ENCODE measurements around the gene SPOCK3. TPM values are rescaled to one million over a fixed set of nuclear protein-coding genes. Genes with fewer than 3 reads are reported as not detected.

Gene SPOCK3
- total RNA-seq, 4 donors from 2014 or later, result 0.16 to 0.58 (median 0.36) TPM; not detected in 1

DNA sequence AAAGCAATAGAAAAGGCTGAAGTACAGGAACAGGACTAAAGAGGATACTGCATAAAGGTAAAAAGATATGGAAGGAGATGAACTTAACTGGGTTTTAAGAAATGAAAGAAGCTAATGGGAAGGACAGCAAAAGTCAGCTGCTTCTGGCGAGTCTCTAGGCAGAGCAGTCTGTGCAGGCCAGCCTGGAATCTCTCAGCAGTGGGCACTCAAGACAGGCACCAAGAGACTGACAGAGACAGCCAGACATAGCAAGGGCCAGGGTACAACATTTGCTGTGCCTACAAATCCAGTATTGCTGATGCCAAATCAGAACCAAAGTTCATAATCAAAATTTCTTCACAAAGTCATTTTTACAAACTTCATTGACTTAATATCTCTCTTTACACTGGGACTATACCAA, 62.4 kb downstream of the SPOCK3 start:
- DNase-seq (no peak), ATAC-seq (no peak)
- TF ChIP-seq POLR2A (IDR thresholded peaks at IDR 0.05), result no peak
- TF ChIP-seq, protein P1, sequence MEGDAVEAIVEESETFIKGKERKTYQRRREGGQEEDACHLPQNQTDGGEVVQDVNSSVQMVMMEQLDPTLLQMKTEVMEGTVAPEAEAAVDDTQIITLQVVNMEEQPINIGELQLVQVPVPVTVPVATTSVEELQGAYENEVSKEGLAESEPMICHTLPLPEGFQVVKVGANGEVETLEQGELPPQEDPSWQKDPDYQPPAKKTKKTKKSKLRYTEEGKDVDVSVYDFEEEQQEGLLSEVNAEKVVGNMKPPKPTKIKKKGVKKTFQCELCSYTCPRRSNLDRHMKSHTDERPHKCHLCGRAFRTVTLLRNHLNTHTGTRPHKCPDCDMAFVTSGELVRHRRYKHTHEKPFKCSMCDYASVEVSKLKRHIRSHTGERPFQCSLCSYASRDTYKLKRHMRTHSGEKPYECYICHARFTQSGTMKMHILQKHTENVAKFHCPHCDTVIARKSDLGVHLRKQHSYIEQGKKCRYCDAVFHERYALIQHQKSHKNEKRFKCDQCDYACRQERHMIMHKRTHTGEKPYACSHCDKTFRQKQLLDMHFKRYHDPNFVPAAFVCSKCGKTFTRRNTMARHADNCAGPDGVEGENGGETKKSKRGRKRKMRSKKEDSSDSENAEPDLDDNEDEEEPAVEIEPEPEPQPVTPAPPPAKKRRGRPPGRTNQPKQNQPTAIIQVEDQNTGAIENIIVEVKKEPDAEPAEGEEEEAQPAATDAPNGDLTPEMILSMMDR (IDR thresholded peaks at IDR 0.05 in 4 of 5, conservative IDR thresholded peaks at IDR 0.05 in 1 of 5), result no peak
- H3K4me1 ChIP-seq, result peaks cover 0 to 4% of the 10 kb centered on the region in 2 donors
- H3K27ac ChIP-seq, result no peak overlapping the region
- in situ Hi-C loops (cut with MboI; ENCODE audit: low sequenced_read_pairs in 4 of 4), result no loop called here
- no peaks in the 10 kb centered on the region for H3K27me3 ChIP-seq
- no peaks in the 10 kb centered on the region for H3K36me3 ChIP-seq
- intact Hi-C loops (cut with DNase I; ENCODE audit: low total_unique reads), result no loop called here
- H3K9me3 ChIP-seq, result no peaks in the 10 kb centered on the region
- H3K4me3 ChIP-seq, result no peak overlapping the region

DNA sequence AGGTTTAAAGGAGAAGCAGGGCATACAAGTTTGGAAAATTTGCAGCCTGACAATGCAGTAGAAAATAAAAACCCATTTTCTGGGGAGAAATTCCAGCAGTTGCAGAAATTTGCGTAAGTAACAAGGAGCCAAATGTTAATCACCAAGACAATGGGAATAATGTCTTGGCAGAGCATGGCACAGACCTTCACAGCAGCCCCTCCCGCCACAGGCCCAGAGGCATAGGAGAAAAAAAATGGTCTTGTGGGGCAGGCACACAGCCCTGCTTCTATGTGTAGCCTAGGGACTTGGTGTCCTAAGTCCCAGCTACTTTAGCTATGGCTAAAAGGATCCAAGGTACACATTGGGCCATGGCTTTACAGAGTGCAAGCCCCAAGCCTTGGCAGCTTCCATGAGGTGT, 65.7 kb downstream of the SPOCK3 start:
- no peak for DNase-seq
- Histone ChIP-seq H3K27ac (no peak overlapping the region), H3K4me3 (no peak overlapping the region), H3K27me3 (no peaks in the 10 kb centered on the region), H3K9me3 (no peaks in the 10 kb centered on the region), H3K36me3 (no peaks in the 10 kb centered on the region), H3K4me1 (no peaks in the 10 kb centered on the region)
- in situ Hi-C loops (cut with MboI; ENCODE audit: low sequenced_read_pairs in 4 of 4), result no loop called here
- TF ChIP-seq, protein P1 (IDR thresholded peaks at IDR 0.05 in 4 of 5, conservative IDR thresholded peaks at IDR 0.05 in 1 of 5), result no peak
- TF ChIP-seq POLR2A (IDR thresholded peaks at IDR 0.05), result no peak
- intact Hi-C loops (cut with DNase I; ENCODE audit: low total_unique reads), result no loop called here
- no peak for ATAC-seq

DNA sequence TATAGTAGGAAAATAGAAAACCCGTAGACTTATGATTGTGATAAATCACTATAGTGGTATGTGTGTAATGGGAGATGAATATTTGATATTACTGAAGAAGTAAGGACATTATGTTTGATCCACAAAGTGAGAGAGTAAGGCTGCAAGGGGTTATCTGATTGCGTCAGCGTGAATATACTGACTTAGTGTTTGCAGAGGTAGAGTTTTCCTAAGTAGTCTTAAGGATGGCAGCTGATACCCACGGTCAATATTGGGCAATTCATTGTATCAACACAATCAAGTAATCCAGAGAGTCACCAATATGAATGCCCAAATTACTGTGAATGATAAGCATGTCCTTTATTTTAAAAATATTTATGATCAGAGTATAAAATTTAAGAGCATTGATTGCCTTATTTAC, 83.7 kb downstream of the SPOCK3 start:
- H3K27ac ChIP-seq, result no peak overlapping the region
- no peaks in the 10 kb centered on the region for H3K4me1 ChIP-seq
- TF ChIP-seq, protein P1 (IDR thresholded peaks at IDR 0.05 in 4 of 5, conservative IDR thresholded peaks at IDR 0.05 in 1 of 5), result no peak
- TF ChIP-seq POLR2A (IDR thresholded peaks at IDR 0.05), result no peak
- DNase-seq, result no peak
- intact Hi-C loops (cut with DNase I; ENCODE audit: low total_unique reads), result no loop called here
- no peaks in the 10 kb centered on the region for H3K36me3 ChIP-seq
- H3K27me3 ChIP-seq, result no peaks in the 10 kb centered on the region
- ATAC-seq, result no peak
- in situ Hi-C loops (cut with MboI; ENCODE audit: low sequenced_read_pairs in 4 of 4), result no loop called here
- H3K9me3 ChIP-seq, result no peaks in the 10 kb centered on the region
- no peak overlapping the region for H3K4me3 ChIP-seq

DNA sequence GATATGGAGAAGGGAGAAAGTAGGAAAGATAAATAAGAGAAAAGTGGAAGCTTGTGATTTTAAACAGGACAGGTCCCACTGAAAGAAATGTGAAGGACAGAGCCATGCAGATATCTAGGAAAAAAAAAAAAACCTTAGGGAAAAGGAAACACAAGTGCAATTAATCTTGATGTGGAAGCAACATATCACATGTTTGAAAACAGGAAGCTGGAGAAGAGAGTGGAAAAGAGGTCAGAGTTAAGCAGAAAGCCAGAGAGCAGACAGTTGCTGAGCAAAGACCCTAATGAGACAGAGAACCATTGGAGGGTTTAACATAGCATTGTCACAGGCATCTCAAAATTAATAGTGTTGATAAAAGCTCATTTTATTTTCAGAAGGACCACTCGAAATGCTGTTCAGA, 89.7 kb downstream of the SPOCK3 start:
- Histone ChIP-seq H3K9me3 (no peaks in the 10 kb centered on the region), H3K36me3 (no peaks in the 10 kb centered on the region), H3K4me3 (no peak overlapping the region), H3K27ac (no peak overlapping the region), H3K4me1 (no peaks in the 10 kb centered on the region), H3K27me3 (no peaks in the 10 kb centered on the region)
- TF ChIP-seq, protein P1 (IDR thresholded peaks at IDR 0.05 in 4 of 5, conservative IDR thresholded peaks at IDR 0.05 in 1 of 5), result no peak
- TF ChIP-seq POLR2A (IDR thresholded peaks at IDR 0.05), result no peak
- intact Hi-C loops (cut with DNase I; ENCODE audit: low total_unique reads) (no loop called here), in situ Hi-C loops (cut with MboI; ENCODE audit: low sequenced_read_pairs in 4 of 4) (no loop called here)
- ATAC-seq, result no peak
- no peak for DNase-seq

DNA sequence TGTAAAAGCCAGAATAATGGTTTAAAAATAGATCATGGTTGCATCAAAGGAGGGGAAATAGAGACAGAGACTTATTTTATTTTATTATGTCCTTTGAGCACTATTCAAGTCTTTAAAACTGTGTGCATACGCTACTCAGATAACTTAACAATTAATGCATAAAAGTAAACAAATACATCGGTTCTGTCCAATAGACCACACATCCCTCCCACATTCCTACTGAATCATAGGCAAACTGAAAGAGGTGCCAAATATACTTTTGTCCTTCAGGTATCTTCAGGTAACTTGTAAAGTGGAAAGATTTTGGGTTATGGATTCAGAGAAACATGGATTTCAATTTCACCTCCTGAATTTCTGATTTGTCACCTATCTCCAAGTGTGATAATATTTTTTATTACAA, 91.3 kb downstream of the SPOCK3 start:
- in situ Hi-C loops (cut with MboI; ENCODE audit: low sequenced_read_pairs in 4 of 4), result no loop called here
- no peak for ATAC-seq
- Histone ChIP-seq H3K4me3 (no peak overlapping the region), H3K9me3 (no peaks in the 10 kb centered on the region), H3K27ac (no peak overlapping the region), H3K27me3 (no peaks in the 10 kb centered on the region), H3K36me3 (no peaks in the 10 kb centered on the region), H3K4me1 (no peaks in the 10 kb centered on the region)
- intact Hi-C loops (cut with DNase I; ENCODE audit: low total_unique reads), result no loop called here
- no peak for DNase-seq
- TF ChIP-seq POLR2A (IDR thresholded peaks at IDR 0.05), result no peak
- TF ChIP-seq, protein P1 (IDR thresholded peaks at IDR 0.05 in 4 of 5, conservative IDR thresholded peaks at IDR 0.05 in 1 of 5), result no peak
